Activated CD4-positive, CD25-positive, alpha-beta regulatory T cell (primary cell): ENCODE measurements around the gene THADA.

Experiments used
- DNase-seq, 4 experiments: peaks; one replicate each; lab custom pipeline; 2025; lab: John Stamatoyannopoulos, UW

THADA gene

GRCh38 chr2:43441195-43441594 lies 154.6 kb downstream of the THADA start:
- DNase-seq: no peak

GRCh38 chr2:43438858-43439655 lies 156.8 kb downstream of the THADA start:
- no peak for DNase-seq

- DNase-seq: no peak
Observed at GRCh38 chr2:43438342-43438741, 157.5 kb downstream of the THADA start.

- no peak for DNase-seq
Observed at GRCh38 chr2:43437363-43437762, 158.5 kb downstream of the THADA start.

- no peak for DNase-seq
Observed at GRCh38 chr2:43436431-43436830, 159.4 kb downstream of the THADA start.

- DNase-seq: no peak
Observed at GRCh38 chr2:43435746-43436145, 160.1 kb downstream of the THADA start.

- DNase-seq: no peak
Observed at GRCh38 chr2:43430489-43430888, 165.3 kb downstream of the THADA start.

GRCh38 chr2:43429369-43429768 lies 166.5 kb downstream of the THADA start:
- DNase-seq: no peak

- no peak for DNase-seq
Observed at GRCh38 chr2:43427032-43427424, 168.8 kb downstream of the THADA start.

- peak in 2 of 4 experiments; percentile 3 to 12 for DNase-seq
Observed at GRCh38 chr2:43426305-43427031, 169.4 kb downstream of the THADA start.

GRCh38 chr2:43425659-43426058 lies 170.2 kb downstream of the THADA start:
- no peak for DNase-seq

- DNase-seq: no peak
Observed at GRCh38 chr2:43424262-43425207, 171.3 kb downstream of the THADA start.

- DNase-seq: no peak
Observed at GRCh38 chr2:43423941-43424261, 171.9 kb downstream of the THADA start.

- DNase-seq: no peak
Observed at GRCh38 chr2:43421194-43421593, 174.6 kb downstream of the THADA start.

- DNase-seq: no peak
Observed at GRCh38 chr2:43420389-43420801, 175.4 kb downstream of the THADA start.

- DNase-seq: no peak
Observed at GRCh38 chr2:43419876-43420275, 176.0 kb downstream of the THADA start.

- DNase-seq: no peak
Observed at GRCh38 chr2:43419243-43419642, 176.6 kb downstream of the THADA start.

- no peak for DNase-seq
Observed at GRCh38 chr2:43418680-43419079, 177.2 kb downstream of the THADA start.

- no peak for DNase-seq
Observed at GRCh38 chr2:43417300-43417699, 178.5 kb downstream of the THADA start.

GRCh38 chr2:43415592-43415991 lies 180.2 kb downstream of the THADA start:
- no peak for DNase-seq

- no peak for DNase-seq
Observed at GRCh38 chr2:43414586-43415135, 181.2 kb downstream of the THADA start.

- DNase-seq: no peak
Observed at GRCh38 chr2:43414033-43414432, 181.8 kb downstream of the THADA start.
